GDM1 (cell line): Measurements from ENCODE around the gene ARMH1.

Source experiments
- DNase-seq: peaks from one replicate; lab custom pipeline; 2025; lab: John Stamatoyannopoulos, UW

Gene ARMH1

GRCh38 chr1:44670751-44671640 lies 3.5 kb upstream of the ARMH1 start:
- DNase-seq: no peak

GRCh38 chr1:44672254-44672955 lies 2.1 kb upstream of the ARMH1 start:
- peak; percentile 83 for DNase-seq

DNA sequence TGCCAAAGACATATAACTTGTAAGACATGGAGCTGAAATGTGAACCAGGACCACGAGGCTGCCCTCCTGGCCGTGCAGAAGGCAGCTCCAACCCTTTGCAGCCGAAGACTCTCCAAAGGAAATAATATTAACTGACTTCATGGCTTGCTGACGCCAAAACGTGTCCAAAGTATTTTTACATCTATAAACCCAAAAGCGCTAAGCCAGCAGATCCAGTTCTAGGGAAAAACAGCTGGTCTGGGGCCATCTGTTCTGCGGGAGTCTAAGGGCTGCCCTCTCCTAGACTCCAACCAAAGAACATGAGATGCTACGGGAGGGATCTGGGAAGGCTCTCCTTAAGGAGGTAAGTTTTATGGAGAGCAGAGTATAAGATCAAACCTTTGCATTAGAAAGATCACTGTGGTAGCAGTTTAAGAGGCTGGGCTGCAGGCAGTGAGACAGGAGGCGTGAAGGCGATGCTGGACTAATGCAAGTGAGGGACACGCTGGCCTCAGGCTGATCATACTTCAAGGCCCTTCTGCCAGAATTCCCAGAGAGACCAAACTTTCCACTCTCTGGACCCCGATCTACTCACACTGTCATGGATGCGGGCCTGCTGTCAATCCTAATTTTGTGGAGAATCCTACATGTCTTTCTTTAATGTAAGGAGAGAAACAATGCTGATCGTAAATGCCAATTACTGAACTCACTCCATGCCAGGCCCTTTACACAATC lies 1.4 kb upstream of the ARMH1 start:
- no peak for DNase-seq

DNA sequence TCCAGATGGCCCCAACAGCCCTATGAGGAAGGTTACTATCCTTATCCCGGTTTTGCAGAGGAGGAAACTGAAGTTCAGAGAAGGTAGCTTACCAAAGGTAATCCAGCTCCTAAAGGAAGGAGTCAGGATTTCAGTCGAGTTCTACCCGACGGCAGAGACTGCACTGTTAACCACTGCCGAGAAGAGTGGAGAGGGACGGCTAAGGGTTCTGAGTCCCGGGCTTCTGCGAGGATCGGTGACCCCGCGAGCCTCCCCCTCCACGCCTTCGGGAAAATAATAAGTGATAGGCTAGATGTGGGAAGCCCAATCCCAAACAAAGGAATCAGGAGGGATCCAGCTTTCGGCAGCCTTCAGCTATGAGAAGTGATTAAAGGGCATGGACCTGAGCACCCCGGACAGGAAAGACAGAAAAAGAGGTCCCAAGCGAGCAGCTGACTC lies 820 bp upstream of the ARMH1 start:
- DNase-seq: no peak

- DNase-seq: no peak
Observed at GRCh38 chr1:44675186-44675585, 672 bp downstream of the ARMH1 start.

DNA sequence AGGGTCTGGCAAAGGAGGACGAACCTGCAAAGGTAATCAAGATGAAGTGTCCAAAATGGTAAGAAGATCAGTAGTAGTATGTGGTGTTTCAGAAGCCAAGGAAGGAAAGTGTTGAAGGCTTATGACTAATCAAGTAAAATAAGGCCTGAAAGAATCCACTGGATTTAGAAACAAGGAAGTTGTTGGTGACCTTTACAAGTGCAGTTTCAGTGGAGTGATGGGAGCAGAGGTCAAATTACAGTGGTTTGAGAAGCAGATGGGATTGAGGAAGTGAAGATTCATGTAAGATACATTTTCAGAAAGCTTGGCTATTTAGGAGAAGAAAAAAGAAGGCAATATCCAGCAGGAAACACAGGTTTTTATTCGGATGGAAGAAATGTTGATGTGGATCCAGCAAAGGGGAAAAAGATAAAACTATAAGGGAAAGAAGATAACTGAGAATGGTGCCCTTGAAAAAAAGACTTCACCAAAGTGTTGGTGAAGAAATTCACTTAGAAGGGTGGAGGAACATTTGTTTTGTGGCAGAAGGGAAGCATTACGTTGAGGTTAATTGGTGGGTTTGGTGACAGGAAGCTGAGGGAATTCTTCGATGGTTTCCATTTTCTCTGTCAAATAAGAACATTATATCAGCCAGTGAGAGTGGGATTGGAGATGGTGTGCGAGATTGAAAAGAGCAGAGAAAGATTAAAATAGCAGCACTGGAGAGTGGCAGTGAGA lies 2.1 kb downstream of the ARMH1 start:
- DNase-seq: no peak

GRCh38 chr1:44677201-44677766 lies 2.8 kb downstream of the ARMH1 start:
- no peak for DNase-seq

DNA sequence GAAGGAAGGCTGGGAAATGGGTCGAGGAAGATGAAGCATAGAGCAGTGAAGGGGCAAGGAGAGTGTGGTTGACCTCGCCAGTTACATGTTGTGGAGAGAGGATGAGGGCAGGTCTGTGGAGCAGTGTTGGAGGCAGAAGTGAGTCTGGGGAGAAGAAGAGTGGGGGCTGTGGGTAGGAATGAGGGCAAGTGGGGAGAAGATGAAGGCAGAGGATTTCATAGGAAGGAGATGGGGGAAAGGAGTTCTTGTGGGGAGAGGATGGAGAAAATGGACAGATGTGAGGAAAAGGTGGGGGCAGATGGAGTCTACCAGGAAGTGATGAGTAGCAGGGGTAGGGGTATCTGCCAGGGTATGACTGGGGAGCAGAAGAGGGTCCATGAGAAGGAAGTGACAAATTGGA lies 3.6 kb downstream of the ARMH1 start:
- DNase-seq: no peak

GRCh38 chr1:44678626-44679025 lies 4.1 kb downstream of the ARMH1 start:
- DNase-seq: no peak

DNA sequence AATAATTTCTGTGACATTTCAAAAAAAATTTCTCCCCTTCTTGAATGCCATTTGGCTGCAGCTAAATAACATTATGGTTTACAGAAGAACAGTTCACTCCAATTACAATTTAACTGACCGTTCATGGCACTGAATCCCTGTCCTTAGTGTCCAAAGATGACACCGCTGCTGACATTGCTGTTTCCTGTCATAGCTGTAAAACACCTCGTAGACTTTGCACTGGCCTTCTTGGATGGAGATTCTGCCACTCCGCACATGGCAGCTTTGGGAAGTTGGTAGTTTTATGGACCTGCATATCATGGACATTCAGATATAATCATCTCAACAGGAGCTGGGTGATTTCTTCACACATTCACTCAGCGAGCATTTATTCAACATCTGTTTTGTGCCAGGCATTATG lies 5.0 kb downstream of the ARMH1 start:
- no peak for DNase-seq

DNA sequence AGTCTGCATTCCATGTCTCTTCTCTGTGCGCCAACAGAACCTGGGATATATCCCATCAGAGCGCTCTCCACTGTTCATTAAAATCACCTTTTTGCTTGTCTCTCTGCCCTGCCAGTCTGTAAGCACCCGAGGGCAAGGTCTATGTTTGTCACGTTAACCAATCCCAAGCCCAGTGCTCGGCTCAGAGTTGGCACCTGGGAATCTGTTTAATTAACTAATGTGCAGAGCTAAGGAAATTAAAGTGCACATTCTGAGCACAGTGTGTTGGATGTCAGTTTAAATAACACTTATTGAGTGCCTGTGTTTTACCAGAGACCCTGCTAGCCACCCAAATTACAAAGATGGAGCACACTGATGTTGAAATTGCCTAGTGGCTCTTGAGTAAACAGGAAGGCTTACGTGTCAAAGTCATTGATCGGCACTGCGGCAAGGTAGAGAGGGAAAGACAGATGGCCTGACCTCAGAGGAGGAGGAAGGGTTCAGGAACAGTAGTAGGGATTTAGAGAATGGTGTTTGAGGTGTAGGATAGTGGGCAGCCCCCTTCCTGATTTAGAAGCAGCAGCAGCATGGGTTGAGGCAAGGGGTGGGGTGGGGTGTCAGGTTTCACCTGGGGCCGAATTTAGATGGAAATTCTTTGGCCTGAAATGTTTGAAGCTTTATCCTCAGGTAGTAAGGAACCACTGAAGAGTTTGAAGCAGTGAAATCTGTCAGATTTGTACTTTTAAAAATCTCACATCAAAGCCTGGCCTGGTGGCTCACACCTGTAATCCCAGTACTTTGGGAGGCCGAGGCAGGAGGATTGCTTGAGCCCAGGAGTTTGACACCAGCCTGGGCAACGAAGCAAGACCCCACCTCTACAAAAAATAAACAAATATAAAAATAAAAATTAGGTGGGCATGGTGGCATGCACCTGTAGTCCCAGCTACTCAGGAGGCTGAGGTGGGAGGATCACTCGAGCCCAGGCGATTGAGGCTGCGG lies 7.7 kb downstream of the ARMH1 start:
- no peak for DNase-seq

GRCh38 chr1:44682883-44683265 lies 8.4 kb downstream of the ARMH1 start:
- DNase-seq: no peak

DNA sequence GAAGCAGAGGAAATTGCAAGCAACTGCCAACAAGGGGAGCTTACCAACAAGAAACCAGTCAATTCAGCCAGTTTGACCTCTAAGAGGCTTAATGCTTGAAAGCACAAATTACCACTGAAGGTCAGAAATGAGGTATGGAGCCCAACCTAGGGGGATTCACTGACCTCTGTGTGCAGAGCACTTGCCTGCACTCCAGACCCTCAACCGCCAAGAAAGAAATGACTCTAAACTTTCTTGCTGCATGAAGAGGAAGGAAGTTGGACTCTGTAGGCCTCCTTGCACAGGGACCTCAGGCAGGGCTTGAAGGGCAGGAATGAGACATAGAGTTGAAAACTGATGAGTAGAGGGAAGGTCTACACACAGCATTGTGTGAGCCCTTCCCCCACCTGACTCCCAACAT lies 10.0 kb downstream of the ARMH1 start:
- DNase-seq: peak; percentile 69

- no peak for DNase-seq
Observed at GRCh38 chr1:44685218-44685617, 10.7 kb downstream of the ARMH1 start.

DNA sequence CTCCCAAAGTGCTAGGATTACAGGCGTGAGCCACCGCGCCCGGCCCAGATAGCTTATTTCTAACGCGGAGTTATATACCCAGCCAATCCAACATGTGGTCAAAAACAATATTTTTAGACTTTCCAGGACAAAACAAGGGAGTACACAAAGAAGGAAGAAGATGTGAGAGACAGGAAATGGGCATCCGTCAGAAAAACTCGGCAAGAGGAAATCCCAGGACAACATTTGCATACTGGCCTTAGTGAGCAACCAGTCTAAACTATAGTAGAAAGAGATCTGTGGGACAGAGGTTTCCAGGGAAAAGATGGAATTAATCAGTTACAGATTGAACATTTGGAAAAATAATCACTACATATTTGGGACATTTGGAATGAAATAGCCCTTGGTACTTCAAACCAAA lies 11.4 kb downstream of the ARMH1 start:
- no peak for DNase-seq

GRCh38 chr1:44688760-44689446 lies 14.4 kb downstream of the ARMH1 start:
- DNase-seq: no peak

- no peak for DNase-seq
Observed at GRCh38 chr1:44689447-44689765, 14.9 kb downstream of the ARMH1 start.

DNA sequence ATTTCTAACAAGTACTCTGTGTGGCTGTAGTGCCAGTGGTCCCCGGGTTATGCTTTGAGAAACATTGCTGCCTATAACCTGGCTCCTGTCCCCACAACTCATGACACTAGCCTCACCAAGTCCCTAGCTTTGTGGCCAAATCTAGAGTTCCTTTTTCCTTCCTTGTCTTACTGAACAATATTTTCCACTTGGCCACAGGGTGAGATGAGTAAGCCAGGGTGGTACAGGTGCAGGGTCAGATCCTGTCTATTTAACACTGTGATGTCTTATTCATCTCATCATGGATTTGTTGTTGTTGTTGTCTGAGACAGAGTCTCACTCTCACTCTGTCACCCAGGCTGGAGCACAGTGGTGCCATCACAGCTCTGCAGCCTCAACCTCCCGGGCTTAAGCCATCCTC lies 18.6 kb downstream of the ARMH1 start:
- DNase-seq: no peak

DNA sequence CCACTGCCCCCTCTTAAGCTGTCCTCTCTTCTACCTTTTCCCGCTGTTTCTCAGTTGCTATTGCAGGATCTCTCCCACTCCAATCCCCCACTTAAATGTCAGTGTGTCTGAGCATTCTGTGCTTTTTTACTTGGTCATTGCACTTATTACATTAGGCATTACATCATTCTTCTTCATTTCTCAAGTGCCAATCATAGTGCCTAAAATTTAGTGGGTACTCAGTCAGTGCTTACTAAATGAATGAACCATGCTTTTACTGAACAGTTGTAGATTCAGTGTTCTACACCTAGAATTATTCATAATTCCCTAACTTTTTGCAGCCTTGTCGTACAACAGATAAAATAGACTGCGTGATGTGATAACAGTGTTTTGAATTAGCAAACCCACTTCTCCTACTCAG lies 19.4 kb downstream of the ARMH1 start:
- DNase-seq: no peak

GRCh38 chr1:44694863-44695478 lies 20.5 kb downstream of the ARMH1 start:
- no peak for DNase-seq
